Measurements from ENCODE around the gene SPEN. TPM values are rescaled to one million over a fixed set of nuclear protein-coding genes. Genes with fewer than 3 reads are reported as not detected.

SPEN gene
- total and polyA plus RNA-seq, 2 of the 4 experiments (the other 2 are of a cell fraction) = 7.6 to 15.8 TPM

- intact Hi-C loops (cut with micrococcal nuclease) = no loop called here
Observed at GRCh38 chr1:15876357-15877055, 29.0 kb downstream of the SPEN start.

More at GRCh38 chr1:15876357-15877055, 29.0 kb downstream of the SPEN start:
- H3K4ac ChIP-seq (ENCODE audit: low read depth, low read length) = no peak overlapping the region
- TF ChIP-seq RCOR1 (IDR thresholded peaks at IDR 0.05; ENCODE audit: insufficient replicate concordance, low read length) (no peak), MAZ (IDR thresholded peaks at IDR 0.05; ENCODE audit: borderline replicate concordance, low read depth, low read length) (no peak), RFX5 (IDR thresholded peaks at IDR 0.05; ENCODE audit: low read depth, low read length) (no peak), CHD1 (IDR thresholded peaks at IDR 0.05; ENCODE audit: low read depth, low read length) (no peak), POLR2A (IDR thresholded peaks at IDR 0.05; ENCODE audit: low read depth, low read length) (no peak), NFE2L2 (IDR thresholded peaks at IDR 0.05; ENCODE audit: low read depth, low read length) (no peak), CTCF (conservative IDR thresholded peaks at IDR 0.05; ENCODE audit: low read depth, low read length) (no peak), SMC3 (IDR thresholded peaks at IDR 0.05; ENCODE audit: low read depth, low read length) (no peak), FOS (IDR thresholded peaks at IDR 0.05; ENCODE audit: low read depth, low read length) (no peak), ELK1 (IDR thresholded peaks at IDR 0.05; ENCODE audit: borderline replicate concordance, low read depth, low read length) (no peak), CEBPB (IDR thresholded peaks at IDR 0.05; ENCODE audit: low read depth, low read length) (no peak), USF2 (IDR thresholded peaks at IDR 0.05; ENCODE audit: low read depth, low read length) (no peak), MAFK (IDR thresholded peaks at IDR 0.05; ENCODE audit: low read depth, low read length) (no peak), RAD21 (IDR thresholded peaks at IDR 0.05; ENCODE audit: low read length) (no peak)
- dilution Hi-C loops (cut with HindIII; ENCODE audit: low sequenced_read_pairs, unreplicated experiment) (no loop called here), in situ Hi-C loops (cut with MboI; ENCODE audit: low sequenced_read_pairs) (no loop called here)
- DNase-seq (no peak), ATAC-seq (ENCODE audit: low read depth) (no peak)
- no peak overlapping the region for H4K8ac ChIP-seq (ENCODE audit: low read depth in 2 of 2, low read length in 2 of 2)
- no peak overlapping the region for H3K23ac ChIP-seq (ENCODE audit: low read depth, low read length)
- H3K9me1 ChIP-seq (ENCODE audit: insufficient read depth, low read length) = peaks cover 2% of the 10 kb centered on the region
- no peak overlapping the region for H3K4me2 ChIP-seq (ENCODE audit: low read depth, low read length)
- peaks cover 17 to 69% of the 10 kb centered on the region in 2 experiments for H3K79me1 ChIP-seq (ENCODE audit: low read depth in 1 of 2, low read length in 2 of 2)
- no peak overlapping the region for H3K56ac ChIP-seq (ENCODE audit: extremely low read depth, insufficient read depth, low read length)
- H3K9me3 ChIP-seq (ENCODE audit: control insufficient read depth, insufficient read depth, low read length) = no peaks in the 10 kb centered on the region
- no peak overlapping the region for H2BK15ac ChIP-seq (ENCODE audit: low read depth, low read length)
- WGBS, 2 experiments (ENCODE audit: extremely low coverage in 2 of 2, insufficient read length in 1 of 2) = 98% methylated on average over 5 of the region's 12 CpGs; no CpG with 5 or more reads in 1 of the 2 experiments
- H2AFZ ChIP-seq (replicated peaks; ENCODE audit: low read length, poor library complexity) = no peak overlapping the region
- H4K20me1 ChIP-seq (ENCODE audit: insufficient read depth, low read length) = peaks cover 21% of the 10 kb centered on the region
- no peak overlapping the region for H3K27ac ChIP-seq (ENCODE audit: insufficient read depth, low read length)
- H3K27me3 ChIP-seq (ENCODE audit: control insufficient read depth, insufficient read depth, low read length) = no peaks in the 10 kb centered on the region
- H4K5ac ChIP-seq (ENCODE audit: low read depth, low read length) = no peak overlapping the region
- H3K36me3 ChIP-seq (ENCODE audit: control insufficient read depth, insufficient read depth, low read length) = peaks cover 10% of the 10 kb centered on the region
- H2BK120ac ChIP-seq (ENCODE audit: low read depth, low read length) = no peak overlapping the region
- no peaks in the 10 kb centered on the region for H3K4me1 ChIP-seq (ENCODE audit: control insufficient read depth, insufficient read depth, low read length)
- H3K9ac ChIP-seq (ENCODE audit: low read depth, low read length) = no peak overlapping the region
- ChIA-PET CTCF (interaction anchor here (0.7 to 1.0 kb wide), 2 partner anchors 9 to 11 kb away, joined by 3 read pairs; no protein-coding TSS in a partner anchor), POLR2A (ENCODE audit: unreplicated experiment) (no interaction called here)
- H3K14ac ChIP-seq (replicated peaks; ENCODE audit: low read depth, low read length) = no peak overlapping the region
- H2AK5ac ChIP-seq (ENCODE audit: low read depth, low read length) = no peak overlapping the region
- H2BK20ac ChIP-seq (ENCODE audit: low read depth, low read length) = no peak overlapping the region
- H2AK9ac ChIP-seq (replicated peaks; ENCODE audit: low read depth, low read length, poor library complexity) = peak overlapping the region; percentile 26
- BruUV-seq (replicated peaks) = no TSS peak
- no peak overlapping the region for H3K18ac ChIP-seq (ENCODE audit: low read depth, low read length)
- no peak overlapping the region for H4K91ac ChIP-seq (ENCODE audit: insufficient read depth, low read depth, low read length)
- H2BK5ac ChIP-seq (ENCODE audit: low read depth, low read length, poor library complexity, severe bottlenecking) = no peak overlapping the region
- H3K4me3 ChIP-seq (ENCODE audit: insufficient read depth, low read depth, low read length) = no peak overlapping the region
